Ovary (tissue), 3 donors: ENCODE measurements around the gene UNC13C.

Experiments used
- EP300 ChIP-seq: sonication (generic); formaldehyde crosslinking; IDR thresholded peaks from one replicate; pipeline ENCODE4 v1.6.1; 2017; ENCODE audit warnings: antibody characterized with exemption
- POLR2A ChIP-seq: fragments of 450-650 bp; IDR thresholded peaks from one replicate; pipeline ENCODE4 v1.6.1; 2017; ENCODE audit warnings: antibody characterized with exemption, mild to moderate bottlenecking, moderate library complexity
- TF ChIP-seq, protein P1 (sequence below), 3 donors: fragments of 450-650 bp in 2 of 3; fragments of 200-600 bp in 1 of 3; IDR thresholded peaks; one replicate each; pipeline versions ENCODE4 v1.5.1 to v1.8.0; 2016 to 2022; ENCODE audit warnings: antibody characterized with exemption in 3 of 3, mild to moderate bottlenecking in 1 of 3
- donor health status: DM: no; HTN: no; CAD: no.

DNA sequence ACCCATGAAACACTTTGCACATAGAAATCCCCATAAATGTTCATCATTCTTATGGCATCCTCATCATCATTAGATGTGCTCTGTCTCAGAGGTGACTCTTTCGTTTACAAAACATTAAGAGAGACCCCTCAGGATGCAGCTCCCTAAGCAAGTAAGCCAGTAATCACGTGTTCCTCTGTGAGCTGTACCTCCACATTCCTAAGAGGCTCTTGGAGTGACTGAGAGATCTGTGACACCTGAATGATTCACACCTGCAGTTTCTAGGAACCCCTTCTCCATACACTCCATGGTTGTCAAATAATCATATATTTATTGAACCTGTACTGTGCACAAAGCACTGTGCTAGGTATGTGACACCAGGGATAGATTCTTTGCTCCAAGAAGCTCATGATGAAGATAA is 602.4 kb downstream of the UNC13C start:
- TF ChIP-seq, protein P1, sequence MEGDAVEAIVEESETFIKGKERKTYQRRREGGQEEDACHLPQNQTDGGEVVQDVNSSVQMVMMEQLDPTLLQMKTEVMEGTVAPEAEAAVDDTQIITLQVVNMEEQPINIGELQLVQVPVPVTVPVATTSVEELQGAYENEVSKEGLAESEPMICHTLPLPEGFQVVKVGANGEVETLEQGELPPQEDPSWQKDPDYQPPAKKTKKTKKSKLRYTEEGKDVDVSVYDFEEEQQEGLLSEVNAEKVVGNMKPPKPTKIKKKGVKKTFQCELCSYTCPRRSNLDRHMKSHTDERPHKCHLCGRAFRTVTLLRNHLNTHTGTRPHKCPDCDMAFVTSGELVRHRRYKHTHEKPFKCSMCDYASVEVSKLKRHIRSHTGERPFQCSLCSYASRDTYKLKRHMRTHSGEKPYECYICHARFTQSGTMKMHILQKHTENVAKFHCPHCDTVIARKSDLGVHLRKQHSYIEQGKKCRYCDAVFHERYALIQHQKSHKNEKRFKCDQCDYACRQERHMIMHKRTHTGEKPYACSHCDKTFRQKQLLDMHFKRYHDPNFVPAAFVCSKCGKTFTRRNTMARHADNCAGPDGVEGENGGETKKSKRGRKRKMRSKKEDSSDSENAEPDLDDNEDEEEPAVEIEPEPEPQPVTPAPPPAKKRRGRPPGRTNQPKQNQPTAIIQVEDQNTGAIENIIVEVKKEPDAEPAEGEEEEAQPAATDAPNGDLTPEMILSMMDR (IDR thresholded peaks at IDR 0.05): no peak
- TF ChIP-seq EP300 (no peak), POLR2A (no peak)
